Measurements from ENCODE around the gene ZWINT. TPM values are rescaled to one million over a fixed set of nuclear protein-coding genes. Genes with fewer than 3 reads are reported as not detected.

Gene ZWINT
- total and polyA plus RNA-seq, 2 of the 4 experiments (the other 2 are of a cell fraction), result 47.3 to 52.0 TPM

GRCh38 chr10:56370217-56371113, 9.4 kb upstream of the ZWINT start:
- no peak overlapping the region for H4K91ac ChIP-seq (ENCODE audit: insufficient read depth, low read depth, low read length)
- no peak for ATAC-seq (ENCODE audit: low read depth)
- ChIA-PET CTCF (interaction anchor here (0.6 kb wide), 1 partner anchor 43 kb away, joined by 4 read pairs; no protein-coding TSS in a partner anchor), POLR2A (ENCODE audit: unreplicated experiment) (no interaction called here)
- H2BK5ac ChIP-seq (ENCODE audit: low read depth, low read length, poor library complexity, severe bottlenecking), result no peak overlapping the region
- no peak overlapping the region for H2BK15ac ChIP-seq (ENCODE audit: low read depth, low read length)
- H3K4ac ChIP-seq (ENCODE audit: low read depth, low read length), result no peak overlapping the region
- H3K27ac ChIP-seq (ENCODE audit: insufficient read depth, low read length), result no peak overlapping the region
- no peak overlapping the region for H4K5ac ChIP-seq (ENCODE audit: low read depth, low read length)
- dilution Hi-C loops (cut with HindIII; ENCODE audit: low sequenced_read_pairs, unreplicated experiment), result no loop called here
- H3K9me1 ChIP-seq (ENCODE audit: insufficient read depth, low read length), result no peaks in the 10 kb centered on the region
- in situ Hi-C loops (cut with MboI; ENCODE audit: low sequenced_read_pairs), result no loop called here
- H4K8ac ChIP-seq (ENCODE audit: low read depth in 2 of 2, low read length in 2 of 2), result no peak overlapping the region
- no peak overlapping the region for H3K56ac ChIP-seq (ENCODE audit: extremely low read depth, insufficient read depth, low read length)
- DNase-seq, result no peak
- H3K4me3 ChIP-seq (ENCODE audit: insufficient read depth, low read depth, low read length), result no peak overlapping the region
- no peaks in the 10 kb centered on the region for H3K4me1 ChIP-seq (ENCODE audit: control insufficient read depth, insufficient read depth, low read length)
- H2BK120ac ChIP-seq (ENCODE audit: low read depth, low read length), result no peak overlapping the region
- H3K36me3 ChIP-seq (ENCODE audit: control insufficient read depth, insufficient read depth, low read length), result no peaks in the 10 kb centered on the region
- no peaks in the 10 kb centered on the region for H4K20me1 ChIP-seq (ENCODE audit: insufficient read depth, low read length)
- H2BK20ac ChIP-seq (ENCODE audit: low read depth, low read length), result no peak overlapping the region
- no peak overlapping the region for H2AFZ ChIP-seq (replicated peaks; ENCODE audit: low read length, poor library complexity)
- H3K14ac ChIP-seq (replicated peaks; ENCODE audit: low read depth, low read length), result no peak overlapping the region
- H3K18ac ChIP-seq (ENCODE audit: low read depth, low read length), result no peak overlapping the region
- no peaks in the 10 kb centered on the region for H3K27me3 ChIP-seq (ENCODE audit: control insufficient read depth, insufficient read depth, low read length)
- BruUV-seq (replicated peaks), result no TSS peak
- no peak overlapping the region for H3K23ac ChIP-seq (ENCODE audit: low read depth, low read length)
- no peaks in the 10 kb centered on the region for H3K79me1 ChIP-seq (ENCODE audit: low read depth in 1 of 2, low read length in 2 of 2)
- H2AK5ac ChIP-seq (ENCODE audit: low read depth, low read length), result no peak overlapping the region
- H3K9ac ChIP-seq (ENCODE audit: low read depth, low read length), result no peak overlapping the region
- WGBS, 2 experiments (ENCODE audit: extremely low coverage in 2 of 2, insufficient read length in 1 of 2), result 94% methylated on average over 2 of the region's 7 CpGs; no CpG with 5 or more reads in 1 of the 2 experiments
- H3K4me2 ChIP-seq (ENCODE audit: low read depth, low read length), result no peak overlapping the region
- H3K9me3 ChIP-seq (ENCODE audit: control insufficient read depth, insufficient read depth, low read length), result peaks cover 9% of the 10 kb centered on the region
- intact Hi-C loops (cut with micrococcal nuclease), result no loop called here
- no peak overlapping the region for H2AK9ac ChIP-seq (replicated peaks; ENCODE audit: low read depth, low read length, poor library complexity)
- TF ChIP-seq BHLHE40 (IDR thresholded peaks at IDR 0.05; ENCODE audit: low read depth, low read length), result no peak
- no peak for TF ChIP-seq CHD1 (IDR thresholded peaks at IDR 0.05; ENCODE audit: low read depth, low read length)
- no peak for TF ChIP-seq MXI1 (IDR thresholded peaks at IDR 0.05; ENCODE audit: borderline replicate concordance, low read depth, low read length)
- TF ChIP-seq, protein P1, sequence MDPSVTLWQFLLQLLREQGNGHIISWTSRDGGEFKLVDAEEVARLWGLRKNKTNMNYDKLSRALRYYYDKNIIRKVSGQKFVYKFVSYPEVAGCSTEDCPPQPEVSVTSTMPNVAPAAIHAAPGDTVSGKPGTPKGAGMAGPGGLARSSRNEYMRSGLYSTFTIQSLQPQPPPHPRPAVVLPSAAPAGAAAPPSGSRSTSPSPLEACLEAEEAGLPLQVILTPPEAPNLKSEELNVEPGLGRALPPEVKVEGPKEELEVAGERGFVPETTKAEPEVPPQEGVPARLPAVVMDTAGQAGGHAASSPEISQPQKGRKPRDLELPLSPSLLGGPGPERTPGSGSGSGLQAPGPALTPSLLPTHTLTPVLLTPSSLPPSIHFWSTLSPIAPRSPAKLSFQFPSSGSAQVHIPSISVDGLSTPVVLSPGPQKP (IDR thresholded peaks at IDR 0.05; ENCODE audit: borderline replicate concordance, low read depth, low read length), result no peak
- no peak for TF ChIP-seq CEBPB (IDR thresholded peaks at IDR 0.05; ENCODE audit: low read depth, low read length)
- no peak for TF ChIP-seq MAZ (IDR thresholded peaks at IDR 0.05; ENCODE audit: borderline replicate concordance, low read depth, low read length)
- no peak for TF ChIP-seq POLR2A (IDR thresholded peaks at IDR 0.05; ENCODE audit: low read depth, low read length)
- no peak for TF ChIP-seq NFE2L2 (IDR thresholded peaks at IDR 0.05; ENCODE audit: low read depth, low read length)
- TF ChIP-seq MAFK (IDR thresholded peaks at IDR 0.05; ENCODE audit: low read depth, low read length), result no peak
- TF ChIP-seq SMC3 (IDR thresholded peaks at IDR 0.05; ENCODE audit: low read depth, low read length), result no peak
- TF ChIP-seq FOS (IDR thresholded peaks at IDR 0.05; ENCODE audit: low read depth, low read length), result no peak
- TF ChIP-seq, protein P2, sequence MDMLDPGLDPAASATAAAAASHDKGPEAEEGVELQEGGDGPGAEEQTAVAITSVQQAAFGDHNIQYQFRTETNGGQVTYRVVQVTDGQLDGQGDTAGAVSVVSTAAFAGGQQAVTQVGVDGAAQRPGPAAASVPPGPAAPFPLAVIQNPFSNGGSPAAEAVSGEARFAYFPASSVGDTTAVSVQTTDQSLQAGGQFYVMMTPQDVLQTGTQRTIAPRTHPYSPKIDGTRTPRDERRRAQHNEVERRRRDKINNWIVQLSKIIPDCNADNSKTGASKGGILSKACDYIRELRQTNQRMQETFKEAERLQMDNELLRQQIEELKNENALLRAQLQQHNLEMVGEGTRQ (IDR thresholded peaks at IDR 0.05; ENCODE audit: low read depth, low read length), result no peak
- TF ChIP-seq, protein P3, sequence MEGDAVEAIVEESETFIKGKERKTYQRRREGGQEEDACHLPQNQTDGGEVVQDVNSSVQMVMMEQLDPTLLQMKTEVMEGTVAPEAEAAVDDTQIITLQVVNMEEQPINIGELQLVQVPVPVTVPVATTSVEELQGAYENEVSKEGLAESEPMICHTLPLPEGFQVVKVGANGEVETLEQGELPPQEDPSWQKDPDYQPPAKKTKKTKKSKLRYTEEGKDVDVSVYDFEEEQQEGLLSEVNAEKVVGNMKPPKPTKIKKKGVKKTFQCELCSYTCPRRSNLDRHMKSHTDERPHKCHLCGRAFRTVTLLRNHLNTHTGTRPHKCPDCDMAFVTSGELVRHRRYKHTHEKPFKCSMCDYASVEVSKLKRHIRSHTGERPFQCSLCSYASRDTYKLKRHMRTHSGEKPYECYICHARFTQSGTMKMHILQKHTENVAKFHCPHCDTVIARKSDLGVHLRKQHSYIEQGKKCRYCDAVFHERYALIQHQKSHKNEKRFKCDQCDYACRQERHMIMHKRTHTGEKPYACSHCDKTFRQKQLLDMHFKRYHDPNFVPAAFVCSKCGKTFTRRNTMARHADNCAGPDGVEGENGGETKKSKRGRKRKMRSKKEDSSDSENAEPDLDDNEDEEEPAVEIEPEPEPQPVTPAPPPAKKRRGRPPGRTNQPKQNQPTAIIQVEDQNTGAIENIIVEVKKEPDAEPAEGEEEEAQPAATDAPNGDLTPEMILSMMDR (conservative IDR thresholded peaks at IDR 0.05; ENCODE audit: low read depth, low read length), result no peak
- no peak for TF ChIP-seq RCOR1 (IDR thresholded peaks at IDR 0.05; ENCODE audit: insufficient replicate concordance, low read length)
- no peak for TF ChIP-seq RFX5 (IDR thresholded peaks at IDR 0.05; ENCODE audit: low read depth, low read length)

Measured in IMR-90 (cell line).